Right lung (tissue), 5 donors: ENCODE results near the gene ELOVL1. TPM values are rescaled to one million over a fixed set of nuclear protein-coding genes. Genes with fewer than 3 reads are reported as not detected.

Source experiments
- DNase-seq, 2 donors: peaks; one replicate each; pipeline ENCODE4 v3.0.0-alpha.2; 2013
- polyA plus RNA-seq, 5 donors: library from polyadenylated mRNA; unstranded; fragments of 120-200 nt; gene quantifications; one replicate each; pipeline versions ENCODE4 v1.2.1 to v1.2.3, GENCODE V29; 2013; ENCODE audit warnings: inconsistent platforms in 1 of 5, low replicate concordance in 1 of 5; ENCODE audit not compliant: insufficient read length in 5 of 5, insufficient read depth in 1 of 5

Gene ELOVL1
- polyA plus RNA-seq, 5 donors, result 74.6 to 88.6 (median 77.1) TPM

DNA sequence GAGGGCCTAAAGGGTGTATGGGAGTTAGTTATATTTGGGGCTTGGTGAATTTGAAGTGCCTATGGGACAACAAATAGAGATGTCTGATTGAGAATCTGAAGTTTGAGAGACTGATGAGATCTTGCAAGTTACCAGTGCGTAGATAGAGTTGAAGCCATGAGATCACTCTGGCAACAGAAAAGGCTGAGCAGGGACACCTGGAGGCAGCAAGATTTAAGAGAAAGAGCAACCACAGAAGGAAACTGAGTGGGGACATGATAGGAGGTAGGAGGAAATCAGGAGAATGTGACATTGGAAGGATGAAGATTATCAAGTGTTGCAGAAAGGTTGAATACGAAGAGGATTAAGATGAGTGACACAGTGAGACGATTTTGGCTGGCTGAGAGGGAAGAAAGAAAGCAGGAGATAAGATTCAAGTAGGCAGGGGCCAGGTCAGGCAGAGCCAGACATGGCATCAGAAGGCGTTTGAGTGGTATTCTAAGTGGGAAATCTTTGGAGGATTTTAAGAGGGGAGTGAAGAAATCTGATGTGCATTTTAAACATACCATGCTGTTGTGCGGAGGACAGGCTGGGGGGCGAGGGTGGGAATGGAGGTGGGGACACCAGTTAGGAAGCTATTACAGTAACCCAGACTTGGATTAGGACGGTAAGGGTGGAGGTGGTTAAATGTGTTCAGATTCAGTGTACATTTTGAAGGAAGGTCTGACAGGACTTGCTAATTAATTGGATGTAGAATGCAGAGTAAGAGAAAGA, 33.2 kb downstream of the ELOVL1 start:
- no peak for DNase-seq

GRCh38 chr1:43331688-43332087, 36.1 kb downstream of the ELOVL1 start:
- no peak for DNase-seq

DNA sequence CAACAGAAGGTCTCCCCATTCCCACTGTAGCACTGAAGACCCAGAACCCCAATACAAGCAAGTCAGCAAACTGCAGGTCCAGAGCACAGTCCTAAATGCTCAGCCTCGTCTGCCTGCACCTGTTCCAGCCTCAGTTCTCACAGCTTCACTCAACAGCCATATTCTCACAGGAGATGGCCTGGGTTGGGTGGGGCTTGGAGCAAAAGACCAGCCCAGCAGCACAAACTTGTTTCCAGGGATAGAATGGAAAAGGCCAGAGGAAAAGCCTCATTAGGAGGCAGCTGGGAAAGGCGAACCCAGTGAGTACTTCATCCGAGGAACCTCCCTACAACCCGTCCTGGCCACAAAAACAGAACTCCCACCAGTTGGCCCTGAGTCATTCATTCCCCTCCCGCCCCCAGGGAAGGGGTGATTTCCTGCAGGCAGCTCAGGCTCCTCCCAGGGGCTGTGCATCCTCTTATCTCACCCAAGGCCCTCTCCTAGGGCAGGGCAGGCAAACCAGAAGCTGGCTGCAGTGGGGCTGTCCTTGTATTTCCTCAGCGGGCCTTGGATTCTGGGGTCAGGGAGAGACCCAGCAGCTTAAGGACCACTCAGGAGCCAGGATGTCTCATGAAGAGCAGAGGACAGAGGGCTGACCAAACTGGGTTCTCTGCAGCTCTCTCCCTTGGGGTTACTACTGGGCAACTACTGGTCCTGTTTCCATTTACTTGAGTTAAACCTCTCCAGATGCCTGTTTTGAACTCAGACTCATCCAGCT, 37.6 kb downstream of the ELOVL1 start:
- DNase-seq, result no peak

- no peak for DNase-seq
Measured at GRCh38 chr1:43327549-43328292, 40.1 kb downstream of the ELOVL1 start.

GRCh38 chr1:43325381-43325780, 42.4 kb downstream of the ELOVL1 start:
- DNase-seq, result no peak

DNA sequence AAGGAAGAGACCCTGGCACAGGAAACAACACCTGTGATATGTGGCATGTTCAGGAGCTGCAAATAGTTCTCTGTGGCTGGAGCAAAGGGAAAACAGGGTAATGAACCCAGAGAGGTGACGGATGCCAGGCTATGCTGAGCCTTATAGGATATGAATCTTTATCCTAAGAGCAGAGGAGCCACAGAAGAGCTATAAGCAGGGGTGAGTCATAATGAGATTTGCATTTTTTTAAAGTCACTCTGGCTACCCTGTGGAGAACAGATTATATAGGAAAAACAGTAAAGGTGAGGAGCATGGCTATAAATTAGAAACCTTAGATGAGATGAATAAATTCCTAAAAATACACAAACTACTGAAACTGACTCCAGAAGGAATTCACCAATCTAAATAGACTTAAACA, 43.0 kb downstream of the ELOVL1 start:
- DNase-seq, result no peak

- no peak for DNase-seq
Measured at GRCh38 chr1:43322506-43322905, 45.3 kb downstream of the ELOVL1 start.

DNA sequence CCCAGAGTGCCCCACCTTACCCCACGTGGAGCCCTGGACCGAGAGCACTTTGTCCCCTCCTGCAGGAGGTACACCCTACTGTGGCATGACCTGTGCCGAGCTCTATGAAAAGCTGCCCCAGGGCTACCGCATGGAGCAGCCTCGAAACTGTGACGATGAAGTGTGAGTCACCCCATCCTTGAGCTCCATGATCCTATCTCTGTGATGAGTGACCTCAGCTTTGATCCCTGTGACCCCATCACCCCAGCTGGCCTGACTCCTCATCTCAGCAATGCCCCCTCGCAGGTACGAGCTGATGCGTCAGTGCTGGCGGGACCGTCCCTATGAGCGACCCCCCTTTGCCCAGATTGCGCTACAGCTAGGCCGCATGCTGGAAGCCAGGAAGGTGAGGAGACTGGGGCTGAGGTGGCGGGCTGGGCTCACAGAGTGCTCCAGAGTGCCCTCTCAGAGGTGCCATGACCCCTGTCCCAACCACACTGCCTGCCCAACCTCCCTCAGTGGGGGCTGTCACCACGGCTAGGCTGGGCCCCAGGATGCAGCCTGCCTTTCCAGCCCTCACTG, 46.4 kb downstream of the ELOVL1 start:
- no peak for DNase-seq

- DNase-seq, result no peak
Measured at GRCh38 chr1:43319766-43320165, 48.0 kb downstream of the ELOVL1 start.

GRCh38 chr1:43319288-43319687, 48.5 kb downstream of the ELOVL1 start:
- DNase-seq, result no peak

DNA sequence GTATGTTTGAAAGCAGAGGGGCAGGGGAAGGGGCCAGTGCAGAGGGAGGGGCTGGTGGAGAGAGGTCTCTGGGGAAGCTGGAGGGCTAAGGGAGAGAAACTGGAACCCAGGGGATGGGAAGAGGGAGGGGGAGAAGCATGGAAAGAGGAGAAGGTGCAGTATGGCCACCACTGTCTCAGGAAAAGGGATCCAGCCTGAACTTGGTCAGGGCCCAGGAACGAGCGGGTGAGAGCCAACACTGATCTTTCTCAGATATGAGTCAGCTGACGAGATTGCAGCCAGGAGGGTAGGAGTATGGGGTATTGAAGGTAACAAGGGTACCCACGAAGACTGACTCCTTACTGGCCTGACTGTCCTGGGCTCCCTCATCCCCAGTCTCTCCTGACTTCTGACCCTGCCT, 49.0 kb downstream of the ELOVL1 start:
- no peak for DNase-seq

DNA sequence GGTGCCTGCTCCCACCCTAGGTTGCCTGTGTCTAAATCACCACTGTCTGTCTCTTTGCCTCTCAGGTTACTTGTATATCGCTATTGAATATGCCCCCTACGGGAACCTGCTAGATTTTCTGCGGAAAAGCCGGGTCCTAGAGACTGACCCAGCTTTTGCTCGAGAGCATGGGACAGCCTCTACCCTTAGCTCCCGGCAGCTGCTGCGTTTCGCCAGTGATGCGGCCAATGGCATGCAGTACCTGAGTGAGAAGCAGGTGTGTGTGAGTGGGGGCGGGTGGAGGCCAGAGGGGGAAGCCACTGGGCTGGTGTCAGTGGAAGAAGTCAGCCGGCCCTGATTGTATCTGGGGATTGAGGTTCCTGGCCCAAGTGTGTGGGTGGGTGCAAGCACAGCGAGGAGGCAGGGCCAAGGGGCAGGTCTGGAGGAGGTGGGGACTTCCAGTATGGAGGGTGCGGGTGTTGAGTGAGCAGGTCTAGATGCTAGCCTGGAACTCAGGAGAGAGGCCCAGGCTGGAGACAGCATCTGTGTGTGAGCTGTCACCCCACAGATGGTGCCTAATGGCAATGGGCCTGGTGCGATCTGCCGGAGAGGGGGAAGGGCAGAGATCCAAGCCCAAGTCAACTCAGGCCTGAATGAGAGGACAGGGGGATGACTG, 49.9 kb downstream of the ELOVL1 start:
- no peak for DNase-seq

DNA sequence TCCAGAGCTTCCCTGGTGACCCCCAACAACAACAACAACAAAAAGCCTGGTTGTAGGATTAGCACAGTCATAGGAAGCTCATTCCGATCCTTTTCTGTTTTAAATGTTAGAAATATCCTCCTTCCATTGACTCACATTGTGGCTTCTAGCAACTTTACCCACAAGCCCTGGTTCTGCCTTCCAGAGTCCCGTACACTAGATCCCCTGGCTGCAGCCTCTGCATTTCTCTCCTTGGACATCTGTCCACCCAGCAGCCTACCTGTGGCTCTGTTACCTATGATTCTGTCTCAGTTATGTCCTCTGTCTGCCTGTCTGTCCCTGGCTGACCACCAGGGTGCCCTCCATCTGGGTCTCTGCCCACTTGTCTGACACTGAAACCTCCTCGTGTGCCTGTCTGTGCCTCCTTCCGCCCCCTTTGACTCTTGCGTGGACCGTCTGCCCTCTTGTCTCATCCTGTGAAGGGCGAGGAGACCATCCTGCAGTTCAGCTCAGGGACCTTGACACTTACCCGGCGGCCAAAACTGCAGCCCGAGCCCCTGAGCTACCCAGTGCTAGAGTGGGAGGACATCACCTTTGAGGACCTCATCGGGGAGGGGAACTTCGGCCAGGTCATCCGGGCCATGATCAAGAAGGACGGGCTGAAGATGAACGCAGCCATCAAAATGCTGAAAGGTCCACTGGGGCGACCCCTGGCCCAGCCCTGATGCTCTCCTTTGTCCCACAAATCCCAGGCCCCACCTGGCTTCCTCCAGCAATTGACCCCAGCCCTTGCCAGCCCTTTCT, 50.9 kb downstream of the ELOVL1 start:
- DNase-seq, result no peak

GRCh38 chr1:43315963-43316737, 51.7 kb downstream of the ELOVL1 start:
- no peak for DNase-seq

GRCh38 chr1:43315481-43315880, 52.3 kb downstream of the ELOVL1 start:
- no peak for DNase-seq

DNA sequence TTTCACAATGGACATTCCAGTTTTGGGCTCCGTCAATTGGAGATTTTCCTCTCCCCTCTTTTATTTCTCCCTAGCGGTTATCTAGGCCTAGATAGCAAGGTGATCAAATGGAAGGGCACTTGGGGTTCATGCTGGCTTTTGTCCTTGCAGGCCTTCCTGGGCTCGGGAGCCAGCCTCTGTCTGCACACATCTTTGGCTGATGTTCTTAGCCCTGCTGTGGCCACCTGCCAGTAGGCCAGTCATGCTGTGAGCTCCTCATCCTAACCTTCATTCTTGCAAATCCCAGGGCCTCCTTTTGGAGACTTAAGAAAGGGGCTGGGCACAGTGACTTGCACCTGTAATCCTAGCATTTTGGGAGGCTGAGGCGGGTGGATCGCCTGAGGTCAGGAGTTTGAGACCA, 53.6 kb downstream of the ELOVL1 start:
- no peak for DNase-seq

DNA sequence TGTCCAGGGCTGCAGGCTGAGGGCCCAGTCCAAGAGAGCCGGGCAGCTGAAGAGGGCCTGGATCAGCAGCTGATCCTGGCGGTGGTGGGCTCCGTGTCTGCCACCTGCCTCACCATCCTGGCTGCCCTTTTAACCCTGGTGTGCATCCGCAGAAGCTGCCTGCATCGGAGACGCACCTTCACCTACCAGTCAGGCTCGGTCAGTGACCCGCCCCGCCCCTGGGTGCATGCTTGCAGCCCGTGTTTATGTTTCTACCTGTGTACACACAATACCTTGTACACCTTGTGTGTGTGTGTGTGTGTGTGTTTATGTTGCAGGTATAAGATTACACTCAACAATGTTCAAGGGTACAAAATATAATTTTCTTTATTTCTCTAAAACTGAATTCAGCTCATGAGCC, 54.0 kb downstream of the ELOVL1 start:
- no peak for DNase-seq
